Vagina (tissue), 2 donors: ENCODE measurements around the gene GSTM5.
"Not testable (repeated sequence)": the region's sequence is repeated elsewhere in the genome, so short reads cannot be mapped to it uniquely, and the experiment has no call there.

Source experiments
- CTCF ChIP-seq, 3 experiments: fragments of 450-650 bp in 2 of 3; fragments of 200-600 bp in 1 of 3; sonication (generic) in 1 of 3; IDR thresholded peaks; one replicate each; pipeline ENCODE4 v1.5.1; 2017 to 2019; ENCODE audit warnings: antibody characterized with exemption in 3 of 3, mild to moderate bottlenecking in 2 of 3, moderate library complexity in 2 of 3
- POLR2A ChIP-seq, 2 donors: fragments of 450-650 bp; IDR thresholded peaks; one replicate each; pipeline ENCODE4 v1.6.1; 2017; ENCODE audit warnings: antibody characterized with exemption in 2 of 2, mild to moderate bottlenecking in 2 of 2, moderate library complexity in 2 of 2

- TF ChIP-seq CTCF, POLR2A (IDR thresholded peaks at IDR 0.05): not testable (repeated sequence)
These were observed 42.1 kb upstream of the GSTM5 start for GRCh38 chr1:109669949-109670302.
